Pancreas (tissue), 10 donors: Measurements from ENCODE around the gene SLCO4C1. TPM values are rescaled to one million over a fixed set of nuclear protein-coding genes. Genes with fewer than 3 reads are reported as not detected.

Source experiments
- ATAC-seq, 4 donors: fragments of 200-7000 bp; cut with Tn5 transposase; one replicate each; pipeline versions ENCODE4 v1.8.0 to v1.9.1; 2020; ENCODE audit warnings: mild to moderate bottlenecking in 4 of 4, moderate library complexity in 4 of 4
- DNase-seq, 6 donors: peaks; one replicate each; pipeline ENCODE4 v3.0.0-alpha.2; 2020
- FAIRE-seq: peaks from 2 replicates; lab custom pipeline; 2012; peaks lifted over from hg19 to GRCh38; lab: Jason Lieb, UNC
- H3K27ac ChIP-seq, 4 donors: fragments of 200-600 bp; sonication (generic); 1 replicate in 3 of 4; 2 replicates in 1 of 4; pipeline versions ENCODE4 v1.5.0 to v1.8.0; 2020
- H3K27me3 ChIP-seq, 4 donors: fragments of 200-600 bp; one replicate each; pipeline ENCODE4 v1.8.0; 2021
- H3K36me3 ChIP-seq, 3 donors: fragments of 200-600 bp; sonication (generic) in 1 of 3; one replicate each; pipeline versions ENCODE4 v1.5.0 to v1.8.0; 2020 to 2021
- H3K4me1 ChIP-seq, 3 donors: fragments of 200-600 bp; one replicate each; pipeline ENCODE4 v1.8.0; 2021
- H3K4me3 ChIP-seq, 4 donors: fragments of 200-600 bp; sonication (generic) in 2 of 4; one replicate each; pipeline versions ENCODE4 v1.5.0 to v1.8.0; 2020 to 2021
- H3K9me3 ChIP-seq, 4 donors: fragments of 200-600 bp; one replicate each; pipeline ENCODE4 v1.8.0; 2021
- WGBS, 2 donors: extraction: QIAGEN DNeasy Blood & Tissue Kit; methylation state at CpG; one replicate each; pipeline ENCODE4 v1.1.7; 2013; 5-methylcytosine and 5-hydroxymethylcytosine counted together
- intact Hi-C, 3 donors: fragments of 100-400 bp; cut with DNase I; formaldehyde crosslinking; loops; one replicate each; pipeline versions ENCODE4 v1.11.1 to v1.14.2; 2022
- polyA plus RNA-seq, 2 donors: library from polyadenylated mRNA; stranded (reverse); fragments of 200-250 nt; gene quantifications; one replicate each; pipeline ENCODE4 v1.2.3, GENCODE V29; 2013
- total RNA-seq, 6 donors: library from RNA; stranded (reverse); fragmentation: NEBNext Ultra II Directional in 4 of 6; extraction: Animal tissue kit (Norgen Biotek cat#: 25700) in 4 of 6; gene quantifications; one replicate each; pipeline versions ENCODE4 v1.2.1 to v1.2.4, GENCODE V29; 2021 to 2023
- TF ChIP-seq, protein P1 (sequence below), 4 donors: fragments of 200-600 bp; sonication (generic) in 3 of 4; IDR thresholded peaks; one replicate each; pipeline versions ENCODE4 v1.5.0 to v1.8.0; 2021; ENCODE audit warnings: antibody characterized with exemption in 4 of 4
- donor health status: healthy with polysubstance abuse.
- donor health status: DM: no; HTN: no; CAD: no; lungs with moderate emphysema.
- donor health status: DM: no; HTN: no; CAD: no.
- donor health status: control.
- donor health status: control.
- donor health status: Bipolar disorder and iron deficiency.
- donor health status: DM: yes; HTN: yes; CAD: no.
- donor health status: DM: no; HTN: no; CAD: no.
- donor health status: DM: no; HTN: no; CAD: no.
- donor health status: DM: yes; HTN: yes; CAD: no.

The SLCO4C1 gene
- total and polyA plus RNA-seq, 8 donors, result 0.19 to 1.1 (median 0.63) TPM

- no peak for ATAC-seq
- FAIRE-seq, result no peak
- no peaks in the 10 kb centered on the region for H3K27me3 ChIP-seq
- no peaks in the 10 kb centered on the region for H3K4me1 ChIP-seq
- intact Hi-C loops, result no loop called here
- WGBS, 2 donors, result 94% methylated on average over 2 of the region's 2 CpGs
- no peaks in the 10 kb centered on the region for H3K9me3 ChIP-seq
- DNase-seq, result no peak
- H3K27ac ChIP-seq, result no peak overlapping the region
- TF ChIP-seq, protein P1, sequence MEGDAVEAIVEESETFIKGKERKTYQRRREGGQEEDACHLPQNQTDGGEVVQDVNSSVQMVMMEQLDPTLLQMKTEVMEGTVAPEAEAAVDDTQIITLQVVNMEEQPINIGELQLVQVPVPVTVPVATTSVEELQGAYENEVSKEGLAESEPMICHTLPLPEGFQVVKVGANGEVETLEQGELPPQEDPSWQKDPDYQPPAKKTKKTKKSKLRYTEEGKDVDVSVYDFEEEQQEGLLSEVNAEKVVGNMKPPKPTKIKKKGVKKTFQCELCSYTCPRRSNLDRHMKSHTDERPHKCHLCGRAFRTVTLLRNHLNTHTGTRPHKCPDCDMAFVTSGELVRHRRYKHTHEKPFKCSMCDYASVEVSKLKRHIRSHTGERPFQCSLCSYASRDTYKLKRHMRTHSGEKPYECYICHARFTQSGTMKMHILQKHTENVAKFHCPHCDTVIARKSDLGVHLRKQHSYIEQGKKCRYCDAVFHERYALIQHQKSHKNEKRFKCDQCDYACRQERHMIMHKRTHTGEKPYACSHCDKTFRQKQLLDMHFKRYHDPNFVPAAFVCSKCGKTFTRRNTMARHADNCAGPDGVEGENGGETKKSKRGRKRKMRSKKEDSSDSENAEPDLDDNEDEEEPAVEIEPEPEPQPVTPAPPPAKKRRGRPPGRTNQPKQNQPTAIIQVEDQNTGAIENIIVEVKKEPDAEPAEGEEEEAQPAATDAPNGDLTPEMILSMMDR (IDR thresholded peaks at IDR 0.05), result no peak
- no peaks in the 10 kb centered on the region for H3K36me3 ChIP-seq
- no peak overlapping the region for H3K4me3 ChIP-seq
Measured at GRCh38 chr5:102277144-102277543, 18.9 kb downstream of the SLCO4C1 start.

DNA sequence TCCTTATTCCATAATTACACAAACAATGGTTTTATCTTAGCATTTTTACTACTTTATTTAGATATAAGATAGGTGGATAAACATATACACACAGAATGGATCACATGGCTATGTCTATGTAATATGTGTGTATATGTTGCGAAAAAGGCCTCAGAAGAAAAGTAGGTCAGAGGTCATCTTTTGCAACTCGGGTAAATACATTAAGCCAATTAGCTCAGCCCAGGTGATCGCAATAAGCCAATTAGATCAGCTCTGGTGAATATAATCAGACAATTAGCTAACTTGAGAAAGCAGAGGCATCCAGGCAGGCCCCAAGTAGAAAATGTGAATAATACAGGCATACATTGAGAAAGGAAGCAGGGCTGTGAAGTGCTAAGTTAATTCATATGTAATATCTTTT is 24.3 kb downstream of the SLCO4C1 start:
- Histone ChIP-seq H3K4me1 (no peaks in the 10 kb centered on the region), H3K9me3 (no peaks in the 10 kb centered on the region), H3K4me3 (no peak overlapping the region), H3K27ac (no peak overlapping the region), H3K27me3 (no peaks in the 10 kb centered on the region), H3K36me3 (no peaks in the 10 kb centered on the region)
- TF ChIP-seq, protein P1 (IDR thresholded peaks at IDR 0.05), result no peak
- FAIRE-seq, result no peak
- ATAC-seq, result no peak
- DNase-seq, result no peak
- intact Hi-C loops, result no loop called here
- WGBS, 2 donors, result 73 to 76% methylated on average over 3 of the region's 3 CpGs

- no peaks in the 10 kb centered on the region for H3K36me3 ChIP-seq
- TF ChIP-seq, protein P1 (IDR thresholded peaks at IDR 0.05), result no peak
- intact Hi-C loops, result no loop called here
- H3K9me3 ChIP-seq, result no peaks in the 10 kb centered on the region
- no peaks in the 10 kb centered on the region for H3K27me3 ChIP-seq
- FAIRE-seq, result no peak
- no peak overlapping the region for H3K4me3 ChIP-seq
- ATAC-seq, result no peak
- no peak overlapping the region for H3K27ac ChIP-seq
- H3K4me1 ChIP-seq, result no peaks in the 10 kb centered on the region
- no peak for DNase-seq
Measured at GRCh38 chr5:102270036-102270435, 26.0 kb downstream of the SLCO4C1 start.

GRCh38 chr5:102262688-102263087 is 33.4 kb downstream of the SLCO4C1 start:
- no peak overlapping the region for H3K4me3 ChIP-seq
- no peaks in the 10 kb centered on the region for H3K4me1 ChIP-seq
- DNase-seq (no peak), FAIRE-seq (no peak), ATAC-seq (no peak)
- TF ChIP-seq, protein P1 (IDR thresholded peaks at IDR 0.05), result no peak
- 73 to 87% methylated on average over 2 of the region's 2 CpGs for WGBS, 2 donors
- no peaks in the 10 kb centered on the region for H3K36me3 ChIP-seq
- no peaks in the 10 kb centered on the region for H3K9me3 ChIP-seq
- H3K27me3 ChIP-seq, result no peaks in the 10 kb centered on the region
- no peak overlapping the region for H3K27ac ChIP-seq
- intact Hi-C loops, result no loop called here

DNA sequence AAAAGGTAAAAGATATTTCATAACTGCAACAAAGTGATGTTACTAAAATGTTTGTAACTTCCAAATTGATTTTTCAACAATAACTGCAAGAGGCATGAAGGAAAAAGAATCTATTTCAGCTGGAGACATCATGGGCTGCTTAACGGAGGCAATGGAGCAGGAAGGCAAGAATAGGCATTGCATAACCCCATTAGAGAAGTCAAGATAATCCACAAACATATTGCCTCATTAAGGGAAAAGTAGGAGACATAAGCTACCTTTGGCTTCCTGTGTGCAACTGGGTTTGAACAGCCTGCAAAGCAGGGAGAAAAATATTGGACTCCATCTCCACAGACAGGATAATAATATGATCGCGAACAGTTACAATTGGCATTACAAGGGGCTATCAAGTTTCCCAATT is 46.7 kb downstream of the SLCO4C1 start:
- Histone ChIP-seq H3K4me3 (no peak overlapping the region), H3K27ac (no peak overlapping the region), H3K4me1 (no peaks in the 10 kb centered on the region), H3K36me3 (no peaks in the 10 kb centered on the region), H3K9me3 (no peaks in the 10 kb centered on the region), H3K27me3 (no peaks in the 10 kb centered on the region)
- TF ChIP-seq, protein P1 (IDR thresholded peaks at IDR 0.05), result no peak
- intact Hi-C loops, result no loop called here
- WGBS, 2 donors, result 94 to 95% methylated on average over 3 of the region's 3 CpGs
- no peak for ATAC-seq
- DNase-seq, result no peak
- no peak for FAIRE-seq
